AG10803 (cell line): Measurements from ENCODE around the gene ABCF3.
A peak's percentile ranks its signal among the peaks of the same experiment; 100 is the strongest.

Experiments
- DNase-seq: peaks from one replicate; pipeline ENCODE4 v3.0.0; 2010; ENCODE audit warnings: low read depth
- H3K4me3 ChIP-seq: 2 replicates; pipeline ENCODE4 v1.5.1; 2011; ENCODE audit warnings: mild to moderate bottlenecking, low read length, control low read depth
- CTCF ChIP-seq: conservative IDR thresholded peaks from 2 replicates; pipeline ENCODE4 v1.5.1; 2011; ENCODE audit warnings: mild to moderate bottlenecking, low read length, control low read depth, inconsistent platforms

The ABCF3 gene

DNA sequence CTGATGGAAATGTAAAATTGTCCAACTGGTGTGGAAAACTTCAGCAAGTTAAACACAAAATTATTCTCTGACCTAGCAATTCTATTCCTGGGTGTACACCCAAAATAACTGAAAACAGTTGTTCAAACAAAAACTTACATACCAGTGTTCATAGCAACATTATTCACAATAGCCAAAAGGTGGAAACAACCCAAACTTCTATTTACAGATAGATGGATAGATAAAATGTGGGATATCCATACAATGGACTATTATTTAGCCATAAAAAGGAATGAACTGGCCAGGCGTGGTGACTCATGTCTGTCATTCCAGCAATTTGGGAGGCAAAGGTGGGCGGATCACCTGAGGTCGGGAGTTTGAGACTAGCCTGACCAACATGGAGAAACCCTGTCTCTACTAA, 36.5 kb downstream of the ABCF3 start:
- peak; percentile 3 for DNase-seq
- no peak overlapping the region for H3K4me3 ChIP-seq
- TF ChIP-seq CTCF, result no peak

DNA sequence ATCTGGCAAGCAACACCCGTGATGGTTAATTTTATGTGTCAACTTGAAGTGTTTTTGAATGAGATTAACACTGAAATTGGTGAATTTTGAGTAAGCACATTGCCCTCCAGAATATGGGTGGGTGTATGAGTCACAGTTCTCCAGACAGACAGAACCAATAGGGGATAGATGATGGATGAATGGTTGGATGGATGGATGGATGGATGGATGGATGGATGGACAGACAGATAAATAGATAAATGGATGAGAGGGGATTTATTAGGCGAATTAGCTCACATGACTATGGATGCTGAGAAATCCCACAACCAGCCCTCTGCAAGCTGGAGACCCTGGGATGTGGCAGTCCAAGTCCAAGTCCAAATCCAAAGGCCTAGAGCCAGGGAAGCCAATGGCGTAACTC, 37.9 kb downstream of the ABCF3 start:
- no peak for TF ChIP-seq CTCF
- no peak for DNase-seq
- no peak overlapping the region for H3K4me3 ChIP-seq

GRCh38 chr3:184227481-184227935, 41.5 kb downstream of the ABCF3 start:
- peak; percentile 75 for TF ChIP-seq CTCF
- no peak for DNase-seq
- no peak overlapping the region for H3K4me3 ChIP-seq

DNA sequence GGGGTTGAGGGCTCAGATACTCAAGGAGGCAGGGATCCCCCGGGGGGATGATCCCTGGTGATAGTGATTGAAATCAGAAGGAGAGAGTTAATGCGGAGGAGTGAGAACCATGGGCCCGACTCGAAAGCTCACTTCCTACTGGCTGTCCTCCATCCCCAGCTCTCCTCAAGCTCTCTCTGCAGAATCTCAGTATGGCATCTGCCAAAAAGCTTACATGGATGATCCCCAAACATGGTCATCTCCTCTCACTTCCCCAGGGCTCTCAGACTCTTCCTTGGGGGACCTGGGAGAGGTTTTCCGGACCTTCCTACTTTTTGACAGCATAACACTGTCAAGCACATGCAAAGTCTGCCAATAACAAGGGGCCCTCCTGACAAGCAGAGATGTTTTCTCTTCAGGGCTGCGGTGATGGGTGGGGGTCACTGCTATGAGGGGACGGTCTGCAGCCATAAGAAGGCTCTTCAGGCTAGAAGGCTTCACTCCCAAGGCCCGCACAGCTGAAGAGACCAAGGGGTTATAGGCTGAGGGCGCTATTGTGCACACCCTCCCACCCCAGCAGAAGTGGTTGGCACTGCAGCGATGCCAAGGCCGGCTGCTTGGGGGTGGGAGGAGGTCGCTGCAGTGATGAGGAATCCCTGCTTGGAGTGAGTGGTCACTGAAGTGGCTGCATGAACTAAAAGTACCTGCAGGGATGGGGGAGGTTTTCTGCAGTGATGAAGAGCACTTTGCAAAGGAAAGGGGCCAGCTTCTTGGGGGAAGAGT, 42.6 kb downstream of the ABCF3 start:
- DNase-seq, result no peak
- TF ChIP-seq CTCF, result no peak
- no peak overlapping the region for H3K4me3 ChIP-seq

DNA sequence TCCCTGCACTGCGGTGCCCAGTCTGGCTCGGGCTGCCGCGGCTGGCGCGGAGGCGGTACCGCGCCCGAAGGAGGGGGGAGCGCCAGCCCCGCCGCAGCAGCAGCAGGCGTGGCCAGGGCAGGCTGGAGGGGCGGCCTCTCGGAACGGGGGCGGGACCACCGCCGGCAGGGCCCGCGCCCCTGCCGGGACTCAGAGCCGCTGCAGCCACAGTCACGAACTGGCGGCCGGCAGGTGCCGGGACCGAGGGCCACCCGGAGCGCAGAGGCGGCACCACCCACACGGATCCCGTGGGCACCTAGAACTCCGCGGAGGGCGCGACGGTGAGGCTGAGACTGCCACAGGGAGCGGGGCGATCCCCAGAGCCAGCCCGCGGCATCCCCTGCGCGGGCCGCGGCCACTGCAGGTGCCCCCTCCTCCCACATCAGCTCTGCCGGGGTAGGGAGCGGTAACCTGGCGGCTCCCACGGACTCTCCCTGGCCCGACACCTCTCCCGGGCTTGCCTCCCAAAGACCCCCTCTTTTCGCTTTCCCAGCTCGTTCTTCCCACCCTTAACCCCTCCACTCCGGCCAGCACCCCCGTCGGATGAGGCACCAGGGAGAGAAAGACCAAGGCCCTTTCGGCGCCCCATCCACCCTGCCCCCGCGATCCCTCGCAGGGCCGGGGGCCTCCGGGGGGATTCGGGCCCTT, 43.5 kb downstream of the ABCF3 start, which contains the start of gene VWA5B2:
Gene VWA5B2, plus strand, starts transcription at position 192 of the 687 bp plus-strand sequence. CDS start 944 bp downstream, outside the sequence.
- TF ChIP-seq CTCF, result no peak; the same call in 1 of the 2 replicates
- DNase-seq, result peak; percentile 8
- H3K4me3 ChIP-seq, result peak within 1 kb of the TSS; percentile 34; the same call in 1 of the 2 replicates

DNA sequence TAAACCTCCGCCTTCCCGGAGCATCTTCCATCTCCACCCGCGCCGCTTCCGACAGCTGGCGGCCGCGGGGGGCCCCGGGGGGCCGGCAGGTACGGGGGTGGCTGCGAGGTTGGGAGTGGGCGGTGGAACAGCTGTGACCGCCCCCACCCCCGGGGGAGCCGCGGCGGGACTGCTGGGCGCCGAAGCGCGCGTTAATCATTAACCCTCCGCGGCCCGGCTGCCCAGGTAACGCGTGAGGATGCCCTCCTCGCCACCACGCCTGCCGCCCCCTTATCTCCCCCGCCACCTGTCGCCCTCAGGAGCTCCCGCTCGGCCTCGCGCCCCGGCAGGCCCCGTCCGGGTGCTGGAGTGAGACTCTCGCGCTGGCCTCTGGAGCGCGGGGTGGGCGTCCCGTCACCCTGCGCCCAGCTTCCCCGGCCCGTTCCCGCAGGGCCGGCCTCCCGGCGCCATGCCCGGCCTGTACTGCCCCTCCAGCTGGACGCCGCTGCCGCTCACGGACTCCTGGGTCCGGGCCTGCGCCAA, 44.1 kb downstream of the ABCF3 start:
- H3K4me3 ChIP-seq, result no peak overlapping the region
- TF ChIP-seq CTCF, result no peak
- DNase-seq, result no peak
